GM18502 (cell line): ENCODE measurements around the gene MOB3A.
"Not testable (repeated sequence)": the region's sequence is repeated elsewhere in the genome, so short reads cannot be mapped to it uniquely, and the experiment has no call there.

ENCODE experiments used
- ATAC-seq: cut with Tn5 transposase; IDR thresholded peaks from one replicate; pipeline ENCODE4 v1.9.1; 2021; ENCODE audit warnings: mild to moderate bottlenecking; ENCODE audit not compliant: unreplicated experiment, poor library complexity

MOB3A gene

DNA sequence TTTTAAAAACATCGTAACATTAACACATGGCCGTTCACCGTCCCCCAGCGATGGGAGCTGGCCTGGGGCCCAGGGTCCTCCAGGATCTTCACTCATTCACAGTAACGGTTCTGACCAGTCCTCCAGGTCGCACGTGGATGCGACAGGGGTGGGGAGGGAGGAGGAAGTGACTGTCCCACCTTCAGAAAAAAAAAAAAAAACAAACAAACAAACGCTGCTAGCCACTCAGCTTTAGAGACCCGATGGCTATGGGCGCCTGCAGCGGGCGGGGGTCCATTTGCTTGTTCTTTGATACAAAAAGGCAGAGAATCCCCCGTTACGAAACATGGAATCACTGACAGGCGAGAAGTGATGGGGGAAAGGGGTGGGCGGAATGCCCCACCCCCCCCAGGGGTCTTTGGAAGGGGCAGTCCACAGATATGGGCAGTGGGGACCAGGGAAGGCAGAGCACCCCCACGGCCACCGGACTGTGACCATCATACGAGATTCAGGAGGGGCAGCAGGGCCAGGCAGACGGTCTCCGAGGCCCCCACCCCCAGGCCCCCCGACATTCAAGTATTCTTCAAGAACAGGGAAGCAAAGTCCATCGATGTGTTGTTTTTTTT lies 58.4 kb downstream of the MOB3A start:
- no peak for ATAC-seq

GRCh38 chr19:2036424-2036823 lies 59.7 kb downstream of the MOB3A start:
- ATAC-seq = no peak

- no peak for ATAC-seq
Observed at GRCh38 chr19:2035590-2035991, 60.5 kb downstream of the MOB3A start.

GRCh38 chr19:2034729-2035589 lies 61.2 kb downstream of the MOB3A start:
- ATAC-seq = no peak

DNA sequence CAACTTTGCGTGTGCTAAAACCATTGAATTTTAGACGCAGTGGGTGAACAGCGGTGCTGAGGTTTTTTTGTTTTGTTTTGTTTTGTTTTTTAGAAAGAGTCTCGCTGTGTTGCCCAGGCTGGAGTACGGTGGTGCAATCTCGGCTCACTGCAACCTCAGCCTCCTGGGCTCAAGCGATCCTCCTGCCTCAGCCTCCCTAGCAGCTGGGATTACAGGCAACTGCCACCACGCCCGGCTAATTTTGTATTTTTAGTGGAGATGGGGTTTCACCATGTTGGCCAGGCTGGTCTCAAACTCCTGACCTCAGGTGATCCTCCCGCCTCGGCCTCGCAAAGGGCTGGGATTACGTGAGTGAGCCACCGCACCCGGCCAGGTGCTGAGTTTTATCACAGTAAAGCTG lies 61.9 kb downstream of the MOB3A start:
- not testable (repeated sequence) for ATAC-seq

GRCh38 chr19:2033825-2034159 lies 62.3 kb downstream of the MOB3A start:
- no peak for ATAC-seq

- no peak for ATAC-seq
Observed at GRCh38 chr19:2033115-2033824, 62.9 kb downstream of the MOB3A start.

- ATAC-seq = no peak
Observed at GRCh38 chr19:2032296-2032941, 63.7 kb downstream of the MOB3A start.

DNA sequence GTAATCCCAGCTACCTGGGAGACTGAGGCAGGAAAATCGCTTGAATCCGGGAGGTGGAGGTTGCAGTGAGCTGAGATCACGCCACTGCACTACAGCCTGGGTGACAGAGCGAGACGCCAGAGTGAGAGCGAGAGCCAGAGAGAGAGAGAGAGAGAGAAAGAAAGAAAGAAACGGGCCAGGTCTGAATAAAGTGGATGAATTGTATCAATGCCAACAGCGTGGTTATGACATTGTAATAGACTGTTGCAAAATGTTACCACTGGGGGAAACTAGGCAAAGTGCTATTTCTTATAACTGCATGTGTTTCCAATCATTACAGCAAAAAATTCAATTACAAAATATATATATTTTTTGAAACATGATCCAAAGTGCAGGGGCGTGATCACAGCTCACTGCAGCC lies 68.8 kb downstream of the MOB3A start:
- no peak for ATAC-seq

DNA sequence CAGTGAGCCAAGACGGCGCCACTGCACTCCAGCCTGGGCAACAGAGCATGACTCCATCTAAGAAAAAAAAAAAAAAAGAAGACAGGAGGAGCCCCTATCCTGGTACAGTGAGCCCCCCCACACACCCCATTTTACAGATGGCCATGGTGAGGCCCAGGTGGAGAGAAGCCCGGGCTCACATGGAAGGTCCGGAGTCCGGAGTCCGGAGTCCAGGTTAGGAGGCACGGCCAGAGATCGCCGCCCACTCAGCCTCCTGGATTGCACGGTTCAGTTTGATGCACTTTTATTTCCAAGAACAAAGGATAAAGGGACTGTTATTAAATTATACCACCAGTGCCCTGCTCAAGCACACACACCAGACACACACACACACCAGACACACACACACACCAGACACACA lies 69.4 kb downstream of the MOB3A start:
- ATAC-seq = no peak

GRCh38 chr19:2022289-2022688 lies 73.8 kb downstream of the MOB3A start:
- ATAC-seq = no peak

DNA sequence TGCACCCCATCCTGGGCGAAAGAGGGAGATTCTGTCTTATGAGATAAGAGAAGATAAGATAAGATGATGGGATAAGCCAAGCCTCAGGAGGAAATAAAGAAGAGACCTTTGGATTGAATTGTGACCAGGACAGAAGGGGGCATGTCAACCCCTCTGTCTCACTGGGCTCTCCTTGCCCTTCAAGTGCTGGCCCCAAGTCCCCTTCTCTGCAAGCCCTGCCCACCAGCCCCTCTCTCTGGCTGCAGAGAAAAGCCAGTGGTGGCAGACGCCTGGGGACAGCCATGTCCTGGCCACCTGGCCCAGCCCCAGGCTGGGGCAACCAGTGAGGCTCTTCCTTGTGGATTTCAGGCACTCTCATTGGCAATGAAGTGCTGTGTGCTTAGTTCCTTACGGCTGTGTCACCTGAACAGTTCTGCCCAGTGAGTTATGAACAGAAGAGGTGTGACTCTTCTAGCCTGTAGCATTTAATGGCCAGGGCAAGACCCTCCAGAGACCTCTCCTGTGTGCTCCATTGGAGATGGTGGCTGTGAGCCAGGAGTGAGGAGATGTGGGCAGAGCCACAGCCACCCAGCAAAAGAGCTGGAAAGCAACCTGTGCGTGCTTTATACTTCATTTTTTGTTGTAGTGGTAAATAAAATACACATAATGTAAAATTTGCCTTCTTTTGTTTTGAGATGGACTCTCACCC lies 74.5 kb downstream of the MOB3A start:
- no peak for ATAC-seq
